SW480 (cell line): ENCODE measurements around the gene LRRC42.
A peak's percentile ranks its signal among the peaks of the same experiment; 100 is the strongest.

ENCODE experiments used
- DNase-seq: peaks from one replicate; pipeline ENCODE4 v3.0.0-alpha.2; 2016; ENCODE audit warnings: low spot score

The LRRC42 gene

DNA sequence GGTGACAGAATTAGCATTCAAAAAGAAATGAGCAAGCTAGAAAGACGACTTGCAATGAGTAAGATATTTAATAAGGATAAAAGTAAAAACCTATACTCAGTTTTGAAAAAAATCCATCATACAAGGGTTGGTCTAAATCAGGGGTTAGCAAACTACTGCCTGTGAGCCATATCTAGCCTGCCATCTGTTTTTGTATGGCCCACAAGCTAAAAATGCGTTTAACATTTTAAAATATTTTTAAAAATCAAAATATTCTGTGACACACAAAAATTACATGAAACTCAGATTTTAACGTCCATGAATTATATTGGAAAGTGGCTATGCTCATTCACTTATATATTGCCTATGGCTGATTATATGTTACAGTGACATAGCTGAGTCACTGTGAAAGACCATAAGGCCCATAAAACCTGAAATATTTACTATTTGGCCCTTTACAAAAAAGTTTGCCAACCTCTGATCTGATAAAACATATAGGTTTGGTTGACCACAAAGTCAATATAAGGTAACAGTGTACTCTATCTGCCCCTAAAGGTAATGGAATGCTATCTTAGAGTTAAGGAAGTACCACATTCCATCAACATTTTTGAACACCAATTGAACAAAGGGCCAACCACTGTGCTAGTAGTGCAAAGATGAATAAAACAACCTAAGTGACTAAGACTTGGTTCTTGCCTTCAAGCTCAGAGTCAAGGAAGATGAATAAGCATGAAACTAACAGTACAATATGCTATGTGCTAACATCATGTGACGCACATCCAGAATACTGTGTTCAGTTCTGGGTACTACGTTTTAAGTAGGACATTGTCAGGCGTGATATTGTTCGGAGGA is 3.8 kb upstream of the LRRC42 start:
- DNase-seq, result peak; percentile 28

GRCh38 chr1:53943090-53943489 is 3.1 kb upstream of the LRRC42 start:
- DNase-seq, result no peak

- no peak for DNase-seq
Observed at GRCh38 chr1:53943490-53944043, 2.6 kb upstream of the LRRC42 start.

GRCh38 chr1:53944469-53945182 is 1.5 kb upstream of the LRRC42 start:
- no peak for DNase-seq

GRCh38 chr1:53945183-53945432 is 1.0 kb upstream of the LRRC42 start:
- no peak for DNase-seq

DNA sequence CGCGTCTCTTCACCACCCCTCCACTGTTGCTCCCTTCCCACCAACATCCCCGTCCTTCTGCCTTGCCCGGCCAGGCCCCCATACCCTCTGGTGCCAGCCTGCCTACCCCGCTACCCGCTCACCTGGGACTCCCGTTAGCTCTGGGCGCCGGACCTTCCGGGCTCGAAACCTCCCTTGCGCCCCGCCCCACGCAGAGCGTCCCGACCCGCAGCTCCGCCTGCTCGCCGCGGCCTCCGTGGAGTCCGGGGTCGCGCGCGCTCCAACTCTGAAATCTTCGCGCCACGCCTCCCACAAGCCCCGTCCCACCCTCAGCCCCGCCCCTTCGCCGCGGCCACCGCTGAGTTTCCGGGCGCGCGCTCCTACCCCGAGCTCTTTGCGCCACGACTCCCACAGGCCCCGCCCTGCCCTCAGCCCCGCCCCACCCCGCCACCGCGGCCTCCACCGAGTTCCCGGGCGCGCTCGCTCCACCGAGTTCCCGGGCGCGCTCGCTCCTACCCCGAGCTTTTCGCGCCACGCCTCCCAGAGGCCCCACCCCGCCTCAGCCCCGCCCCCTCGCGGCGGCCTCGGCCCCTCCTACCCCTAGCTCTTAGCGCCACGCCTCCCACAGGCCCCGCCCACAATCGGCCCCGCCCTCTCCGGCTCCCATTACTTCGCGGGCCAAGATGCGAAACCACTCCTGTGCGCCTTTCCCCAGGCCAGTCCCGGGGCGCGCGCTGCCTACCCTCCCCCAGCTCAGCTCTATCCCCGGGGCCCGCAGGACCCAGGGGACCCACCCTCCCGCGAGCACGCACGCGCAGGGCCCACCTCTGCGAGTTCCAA is 508 bp upstream of the LRRC42 start, which contains the start of gene IFT25:
TSS of gene IFT25 (minus strand) at position 267 of the 819 bp plus-strand sequence. CDS start 5,617 bp downstream, outside the sequence.
- peak; percentile 89 for DNase-seq

DNA sequence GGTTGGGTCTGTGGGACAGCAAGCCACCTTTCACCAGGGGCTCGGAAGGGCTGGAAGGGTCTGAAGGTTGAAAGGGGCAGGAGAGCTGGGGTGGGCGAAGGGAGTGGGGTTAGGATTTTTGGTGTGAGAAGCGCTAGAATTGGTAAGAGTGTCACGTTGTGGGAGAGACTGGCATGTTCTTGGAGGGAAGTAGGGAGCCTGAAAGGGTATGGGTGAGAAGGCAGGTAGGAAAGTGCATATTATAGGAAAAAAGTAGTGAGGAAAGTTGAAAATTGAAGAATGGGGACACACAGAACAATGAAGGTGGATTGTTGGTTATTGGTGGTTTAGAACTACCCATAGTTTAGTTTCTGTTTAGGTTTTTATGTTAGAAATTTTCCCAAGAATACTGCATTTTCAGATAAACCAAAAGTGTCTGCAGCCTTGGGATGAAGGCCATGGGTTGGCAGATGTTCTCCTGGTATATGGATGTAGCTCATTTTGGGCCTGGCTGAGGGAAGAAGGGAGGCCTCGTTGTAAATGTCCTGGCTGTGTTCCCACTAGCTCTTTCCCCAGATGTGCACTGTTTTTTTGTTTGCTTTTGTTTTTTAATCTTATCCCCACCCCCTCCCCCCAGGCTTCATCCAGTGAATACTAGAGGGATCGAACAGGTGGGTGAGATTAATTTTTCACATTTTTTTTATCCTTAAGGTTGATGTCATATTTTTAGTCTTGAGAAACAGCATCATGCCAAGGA is 1.2 kb downstream of the LRRC42 start:
- DNase-seq, result no peak

DNA sequence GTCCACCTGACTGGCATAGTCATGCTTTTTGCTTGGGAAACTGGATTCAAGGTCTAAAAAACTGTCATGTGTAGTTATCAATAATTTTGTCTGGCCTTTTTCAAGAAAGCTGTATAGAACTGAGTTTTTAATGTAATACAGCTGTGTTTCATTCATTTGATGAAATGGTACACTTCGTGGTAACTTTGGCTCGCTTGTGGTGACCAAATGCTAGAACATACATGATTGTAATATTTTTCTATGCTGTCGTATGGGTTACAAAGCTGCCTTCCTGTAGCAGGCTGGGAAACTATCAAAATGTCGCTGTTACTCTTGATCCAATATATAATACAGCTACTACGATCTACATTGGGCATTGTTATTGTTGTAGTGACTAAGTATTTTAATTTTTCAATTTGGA is 2.1 kb downstream of the LRRC42 start:
- DNase-seq, result no peak

GRCh38 chr1:53949023-53949990 is 3.2 kb downstream of the LRRC42 start:
- peak; percentile 41 for DNase-seq

DNA sequence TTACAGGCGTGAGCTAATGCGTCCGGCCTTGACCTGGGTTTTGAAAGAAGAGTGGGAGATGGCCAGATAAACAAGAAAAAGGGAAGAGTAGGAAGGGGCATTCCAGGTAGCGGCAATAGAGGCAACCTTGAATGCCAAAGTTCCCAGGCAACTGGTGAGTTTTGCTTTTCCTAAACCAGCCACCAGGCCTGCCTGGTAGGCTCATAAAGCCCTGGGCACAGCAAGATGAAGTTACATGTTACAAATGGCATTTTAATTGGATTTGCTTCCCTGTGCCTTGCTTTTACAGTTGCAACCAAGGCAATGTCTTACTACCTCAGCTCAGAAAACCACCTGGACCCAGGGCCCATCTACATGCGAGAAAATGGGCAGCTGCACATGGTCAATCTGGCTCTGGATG is 5.5 kb downstream of the LRRC42 start:
- DNase-seq, result no peak

- DNase-seq, result no peak
Observed at GRCh38 chr1:53954128-53954527, 8.0 kb downstream of the LRRC42 start.

- peak; percentile 44 for DNase-seq
Observed at GRCh38 chr1:53956308-53957168, 10.4 kb downstream of the LRRC42 start.

- peak; percentile 96 for DNase-seq
Observed at GRCh38 chr1:53957194-53957818, 11.2 kb downstream of the LRRC42 start.

GRCh38 chr1:53959664-53960250 is 13.6 kb downstream of the LRRC42 start:
- DNase-seq, result no peak

DNA sequence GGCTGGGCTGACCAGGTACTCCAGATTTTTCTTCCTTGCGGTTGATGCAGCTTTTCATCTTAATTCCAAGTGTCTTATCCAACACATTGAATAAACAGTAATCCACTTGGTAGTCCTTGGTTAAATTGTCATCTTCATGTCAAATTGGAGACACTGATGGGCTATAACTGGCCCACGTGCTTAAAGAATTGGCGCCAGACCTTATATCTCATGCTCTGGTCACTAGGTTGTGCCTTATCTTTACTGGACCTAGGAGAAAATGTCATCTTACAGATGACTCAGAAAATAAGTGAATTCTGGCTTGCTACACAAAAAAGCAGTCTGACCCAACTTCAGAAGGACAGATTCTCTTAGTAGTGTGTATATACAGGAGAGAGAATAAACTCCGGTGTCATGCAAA is 16.2 kb downstream of the LRRC42 start:
- no peak for DNase-seq

GRCh38 chr1:53963460-53963859 is 17.3 kb downstream of the LRRC42 start:
- no peak for DNase-seq

GRCh38 chr1:53964109-53964508 is 18.0 kb downstream of the LRRC42 start:
- DNase-seq, result no peak

GRCh38 chr1:53966794-53967193 is 20.6 kb downstream of the LRRC42 start:
- DNase-seq, result no peak
